NCI-H2107 treated with DMSO at 0.1 percent for 48 hours (cell line): ENCODE measurements around the gene SYT7.
A peak's percentile ranks its signal among the peaks of the same experiment; 100 is the strongest.

Experiments
- DNase-seq: peaks from one replicate; lab custom pipeline; 2025; ENCODE audit not compliant: unreplicated experiment; lab: John Stamatoyannopoulos, UW

Gene SYT7

GRCh38 chr11:61555051-61555969, 25.6 kb downstream of the SYT7 start:
- no peak for DNase-seq

- no peak for DNase-seq
Observed at GRCh38 chr11:61554172-61554988, 26.5 kb downstream of the SYT7 start.

- peak; percentile 39 for DNase-seq
Observed at GRCh38 chr11:61553373-61554171, 27.3 kb downstream of the SYT7 start.

GRCh38 chr11:61552108-61552635, 28.7 kb downstream of the SYT7 start:
- no peak for DNase-seq

- no peak for DNase-seq
Observed at GRCh38 chr11:61551634-61552033, 29.2 kb downstream of the SYT7 start.

GRCh38 chr11:61550665-61551227, 30.1 kb downstream of the SYT7 start:
- no peak for DNase-seq

- no peak for DNase-seq
Observed at GRCh38 chr11:61549662-61550568, 31.0 kb downstream of the SYT7 start.

- no peak for DNase-seq
Observed at GRCh38 chr11:61549177-61549576, 31.7 kb downstream of the SYT7 start.

GRCh38 chr11:61547246-61547645, 33.6 kb downstream of the SYT7 start:
- no peak for DNase-seq

- no peak for DNase-seq
Observed at GRCh38 chr11:61546663-61547062, 34.2 kb downstream of the SYT7 start.

- no peak for DNase-seq
Observed at GRCh38 chr11:61545921-61546320, 35.0 kb downstream of the SYT7 start.

- DNase-seq, result no peak
Observed at GRCh38 chr11:61545341-61545740, 35.5 kb downstream of the SYT7 start.

- no peak for DNase-seq
Observed at GRCh38 chr11:61544466-61544865, 36.4 kb downstream of the SYT7 start.

GRCh38 chr11:61543606-61544306, 37.1 kb downstream of the SYT7 start:
- no peak for DNase-seq

GRCh38 chr11:61542705-61543104, 38.2 kb downstream of the SYT7 start:
- no peak for DNase-seq

- no peak for DNase-seq
Observed at GRCh38 chr11:61542024-61542461, 38.8 kb downstream of the SYT7 start.

- DNase-seq, result peak; percentile 33
Observed at GRCh38 chr11:61541598-61541997, 39.3 kb downstream of the SYT7 start.

- no peak for DNase-seq
Observed at GRCh38 chr11:61540528-61540927, 40.3 kb downstream of the SYT7 start.

- DNase-seq, result no peak
Observed at GRCh38 chr11:61539831-61540357, 41.0 kb downstream of the SYT7 start.
